H1 (cell line): ENCODE results near the gene LINGO4. TPM values are rescaled to one million over a fixed set of nuclear protein-coding genes. Genes with fewer than 3 reads are reported as not detected.

ENCODE experiments used
- CTCF ChIA-PET: fragments of 300-600 bp; sonication (Branson Sonifier 250); formaldehyde crosslinking; loops from one replicate; lab custom pipeline; 2021; ENCODE audit not compliant: partially characterized antibody; lab: Charles Lee
- POLR2A ChIA-PET: fragments of 300-600 bp; sonication (Branson Sonifier 250); formaldehyde crosslinking; loops from one replicate; lab custom pipeline; 2021; ENCODE audit warnings: inconsistent platforms; ENCODE audit not compliant: partially characterized antibody; lab: Charles Lee
- DNase-seq, 2 experiments: peaks; one replicate each; pipeline versions ENCODE4 v3.0.0 to v3.0.0-alpha.2; 2010 to 2022; ENCODE audit warnings: low spot score in 2 of 2, low read depth in 1 of 2, mixed read lengths in 1 of 2
- FAIRE-seq: peaks from 2 replicates; lab custom pipeline; 2011; peaks lifted over from hg19 to GRCh38; lab: Jason Lieb, UNC
- H2AFZ ChIP-seq: 2 replicates; pipeline ENCODE4 v1.8.1; 2012; ENCODE audit warnings: low read length, inconsistent platforms
- H2AK5ac ChIP-seq: 2 replicates; pipeline ENCODE4 v1.6.1; 2013; ENCODE audit warnings: low read depth, low read length
- H2BK120ac ChIP-seq: replicated peaks from 2 replicates; pipeline ENCODE3; 2013; ENCODE audit warnings: low read depth, low read length, inconsistent platforms
- H2BK12ac ChIP-seq: 2 replicates; pipeline ENCODE4 v1.6.1; 2013; ENCODE audit warnings: low read depth, low read length
- H2BK15ac ChIP-seq: 2 replicates; pipeline ENCODE4 v1.6.1; 2013; ENCODE audit warnings: low read length
- H2BK20ac ChIP-seq: 2 replicates; pipeline ENCODE4 v1.6.1; 2013; ENCODE audit warnings: low read length
- H2BK5ac ChIP-seq: 2 replicates; pipeline ENCODE4 v1.6.1; 2013; ENCODE audit warnings: low read depth, low read length
- H3K14ac ChIP-seq: 2 replicates; pipeline ENCODE4 v1.6.1; 2013; ENCODE audit warnings: inconsistent platforms; ENCODE audit not compliant: insufficient read length
- H3K18ac ChIP-seq: 2 replicates; pipeline ENCODE4 v1.6.1; 2013; ENCODE audit warnings: low read length; ENCODE audit errors: extremely low read depth
- H3K23ac ChIP-seq: 2 replicates; pipeline ENCODE4 v1.6.1; 2013; ENCODE audit warnings: inconsistent platforms; ENCODE audit not compliant: insufficient read length
- H3K23me2 ChIP-seq: 2 replicates; pipeline ENCODE4 v1.6.1; 2013; ENCODE audit warnings: low read depth, low read length
- H3K27ac ChIP-seq: 2 replicates; pipeline ENCODE4 v1.6.1; 2011; ENCODE audit warnings: low read depth, low read length, inconsistent platforms
- H3K27me3 ChIP-seq, 4 experiments: replicated peaks in 1 of 4; 1 replicate in 1 of 4; 2 replicates in 3 of 4; pipeline versions ENCODE4 v1.6.1 to v1.8.1; 2011 to 2013; ENCODE audit warnings: low read length in 3 of 4, mild to moderate bottlenecking in 3 of 4, inconsistent platforms in 2 of 4, mixed read lengths in 2 of 4, moderate library complexity in 1 of 4; ENCODE audit not compliant: control insufficient read depth in 3 of 4, insufficient read depth in 3 of 4; ENCODE audit errors: extremely low read depth in 1 of 4
- H3K36me3 ChIP-seq, 4 experiments: 2 replicates each; pipeline versions ENCODE4 v1.6.1 to v1.8.1; 2011 to 2013; ENCODE audit warnings: mild to moderate bottlenecking in 4 of 4, low read length in 3 of 4, moderate library complexity in 2 of 4, control low read depth in 1 of 4, inconsistent platforms in 1 of 4; ENCODE audit not compliant: insufficient read depth in 4 of 4, control insufficient read depth in 2 of 4
- H3K4ac ChIP-seq: replicated peaks from 2 replicates; pipeline ENCODE3; 2013; ENCODE audit warnings: low read length, low read depth, mixed read lengths, inconsistent platforms; ENCODE audit not compliant: insufficient read length
- H3K4me1 ChIP-seq, 4 experiments: replicated peaks in 1 of 4; 1 replicate in 1 of 4; 2 replicates in 3 of 4; pipeline versions ENCODE4 v1.6.1 to v1.8.1; 2011 to 2013; ENCODE audit warnings: low read length in 3 of 4, inconsistent platforms in 2 of 4, mixed read lengths in 1 of 4; ENCODE audit not compliant: insufficient read depth in 4 of 4, control insufficient read depth in 3 of 4
- H3K4me2 ChIP-seq, 2 experiments: 2 replicates each; pipeline versions ENCODE4 v1.6.1 to v1.8.1; 2011 to 2013; ENCODE audit warnings: low read depth in 2 of 2, low read length in 2 of 2, control low read depth in 1 of 2, inconsistent platforms in 1 of 2, mild to moderate bottlenecking in 1 of 2; ENCODE audit not compliant: insufficient read depth in 1 of 2
- H3K4me3 ChIP-seq, 4 experiments: fragments of 200-600, 300-600 bp in 1 of 4; sonication (generic), shearing (Covaris generic), sonication (Bioruptor Twin) in 1 of 4; 2 replicates each; pipeline versions ENCODE4 v1.5.1 to v1.8.1; 2011 to 2016; ENCODE audit warnings: low read length in 4 of 4, low read depth in 3 of 4, control low read depth in 2 of 4, inconsistent platforms in 2 of 4, mild to moderate bottlenecking in 2 of 4, mixed read lengths in 1 of 4, moderate library complexity in 1 of 4; ENCODE audit not compliant: insufficient read depth in 2 of 4; ENCODE audit errors: extremely low read depth in 1 of 4
- H3K56ac ChIP-seq: replicated peaks from 2 replicates; pipeline ENCODE3; 2013; ENCODE audit warnings: low read depth, mild to moderate bottlenecking, mixed read lengths, low read length, inconsistent platforms; ENCODE audit not compliant: insufficient read length
- H3K79me1 ChIP-seq: 2 replicates; pipeline ENCODE4 v1.6.1; 2013; ENCODE audit warnings: low read depth, low read length, control low read depth
- H3K79me2 ChIP-seq, 2 experiments: 2 replicates each; pipeline versions ENCODE4 v1.6.1 to v1.8.1; 2012 to 2013; ENCODE audit warnings: low read length in 2 of 2, mild to moderate bottlenecking in 2 of 2, inconsistent platforms in 1 of 2; ENCODE audit not compliant: insufficient read depth in 2 of 2, control insufficient read depth in 1 of 2
- H3K9ac ChIP-seq, 4 experiments: replicated peaks in 1 of 4; 1 replicate in 1 of 4; 2 replicates in 3 of 4; pipeline versions ENCODE4 v1.6.1 to v1.8.1; 2011 to 2013; ENCODE audit warnings: low read depth in 3 of 4, low read length in 3 of 4, control low read depth in 2 of 4, mild to moderate bottlenecking in 2 of 4, moderate library complexity in 2 of 4, inconsistent platforms in 1 of 4; ENCODE audit errors: extremely low read depth in 1 of 4
- H3K9me3 ChIP-seq, 2 experiments: 2 replicates each; pipeline versions ENCODE4 v1.6.1 to v1.8.1; 2012 to 2013; ENCODE audit warnings: mild to moderate bottlenecking in 2 of 2, moderate library complexity in 2 of 2, control low read depth in 1 of 2, inconsistent platforms in 1 of 2, low read depth in 1 of 2, low read length in 1 of 2, mixed read lengths in 1 of 2; ENCODE audit not compliant: insufficient read depth in 2 of 2
- H4K20me1 ChIP-seq, 2 experiments: replicated peaks in 1 of 2; 2 replicates each; pipeline versions ENCODE3 to v1.8.1; 2011 to 2013; ENCODE audit warnings: inconsistent platforms in 2 of 2, low read length in 2 of 2, mild to moderate bottlenecking in 1 of 2; ENCODE audit not compliant: insufficient read depth in 2 of 2, control insufficient read depth in 1 of 2
- H4K5ac ChIP-seq: 2 replicates; pipeline ENCODE4 v1.6.1; 2013; ENCODE audit warnings: low read length, low read depth, mixed read lengths, inconsistent platforms; ENCODE audit not compliant: insufficient read length
- H4K8ac ChIP-seq: 2 replicates; pipeline ENCODE4 v1.8.0; 2013; ENCODE audit warnings: mild to moderate bottlenecking, moderate library complexity, low read length, inconsistent platforms; ENCODE audit not compliant: insufficient read depth; ENCODE audit errors: extremely low read depth
- H4K91ac ChIP-seq: replicated peaks from 2 replicates; pipeline ENCODE3; 2013; ENCODE audit warnings: low read length, mixed read lengths, inconsistent platforms; ENCODE audit not compliant: insufficient read length
- ASH2L ChIP-seq: fragments of 200-600, 300-600 bp; sonication (generic); IDR thresholded peaks from one replicate; pipeline ENCODE4 v1.7.1; 2017; ENCODE audit warnings: low read length
- CREB1 ChIP-seq: IDR thresholded peaks from 2 replicates; pipeline ENCODE4 v1.6.1; 2012; ENCODE audit warnings: inconsistent platforms
- TAF7 ChIP-seq: optimal IDR thresholded peaks from 2 replicates; pipeline ENCODE3; 2011; ENCODE audit warnings: low read depth, mild to moderate bottlenecking, inconsistent platforms, low read length, moderate library complexity, borderline replicate concordance
- YY1 ChIP-seq: IDR thresholded peaks from 2 replicates; pipeline ENCODE4 v1.6.1; 2011; ENCODE audit warnings: low read depth, mild to moderate bottlenecking, low read length
- WGBS, 2 experiments: shearing (Covaris generic) in 1 of 2; methylation state at CpG; one replicate each; pipeline versions ENCODE4 v1.1.6 to v1.1.7; 2013 to 2015; ENCODE audit warnings: low lambda C conversion rate in 2 of 2, mixed read lengths in 2 of 2, inconsistent platforms in 1 of 2, low coverage in 1 of 2, missing lambda C conversion rate in 1 of 2; ENCODE audit not compliant: insufficient replicate concordance in 2 of 2, insufficient coverage in 1 of 2, insufficient read length in 1 of 2; ENCODE audit errors: extremely low coverage in 1 of 2, missing lambda C conversion rate in 1 of 2; 5-methylcytosine and 5-hydroxymethylcytosine counted together
- polyA plus RNA-seq, 7 experiments: library from polyadenylated mRNA; depleted of rRNA in 3 of 7; stranded (reverse) in 5 of 7; unstranded in 2 of 7; fragments of >200 nt in 5 of 7; fragments of 200-250 nt in 2 of 7; gene quantifications; 1 replicate in 5 of 7; 2 replicates in 1 of 7; 4 replicates in 1 of 7; pipeline versions ENCODE4 v1.2.1 to v1.2.3, GENCODE V29; 2011 to 2013; ENCODE audit warnings: missing spikeins in 2 of 7, mixed read lengths in 2 of 7
- total RNA-seq: library from RNA; stranded (reverse); fragmentation: NEBNext Ultra II Directional; extraction: Animal tissue kit (Norgen Biotek cat#: 25700); gene quantifications from 2 replicates; pipeline ENCODE4 v1.2.1, GENCODE V29; 2021

Gene LINGO4
- total and polyA plus RNA-seq, 2 of the 8 experiments (the other 6 are each of a cell fraction or from before 2014, with no cell fraction given) = 0.03 TPM; not detected in 1

DNA sequence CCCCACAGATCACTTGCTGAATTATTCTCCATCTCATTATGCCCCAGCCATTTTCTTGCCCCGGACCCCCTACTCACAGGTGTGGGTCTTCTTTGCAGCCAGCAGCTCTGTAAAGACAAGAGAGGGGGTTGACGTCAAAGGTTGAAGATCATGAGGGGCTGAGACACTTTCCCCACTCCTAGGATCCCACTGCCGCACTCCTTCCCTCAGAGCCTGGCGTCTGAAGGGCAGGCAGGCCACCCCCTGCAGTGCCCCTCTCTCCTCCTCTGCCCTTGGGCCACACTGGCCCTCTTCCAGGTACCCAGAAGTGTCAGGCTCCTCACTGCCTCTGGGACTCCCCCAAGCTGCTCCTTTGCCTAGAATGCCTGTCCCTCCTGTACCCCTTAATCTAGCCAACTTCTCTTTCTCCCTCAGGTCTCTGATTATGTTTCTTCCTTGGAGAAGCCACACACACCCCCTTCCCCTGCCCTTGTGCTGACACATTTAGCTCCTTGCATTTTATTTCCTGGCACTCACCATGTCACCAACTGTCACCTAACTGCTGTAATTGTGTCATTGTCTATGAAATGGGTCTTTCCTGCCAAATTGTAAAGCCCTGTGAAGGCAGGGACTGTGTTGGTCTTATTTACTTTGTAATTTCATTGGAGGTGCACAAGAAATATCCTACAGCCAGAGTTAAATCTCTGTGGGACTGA, 24.3 kb upstream of the LINGO4 start:
- Histone ChIP-seq H3K36me3 (no peaks in the 10 kb centered on the region), H3K9me3 (no peaks in the 10 kb centered on the region), H3K56ac (no peak overlapping the region), H2AK5ac (peak overlapping the region; percentile 56; the same call in 1 of the 2 replicates), H4K5ac (no peak overlapping the region), H2BK120ac (no peak overlapping the region), H3K4me3 (peak overlapping the region in 3 of 4 experiments; percentile 11 to 33 (median 14); a peak in 5 of 8 replicates), H3K27me3 (no peaks in the 10 kb centered on the region; a peak in 1 of 7 replicates), H3K23me2 (peaks cover 5% of the 10 kb centered on the region; the same call in 1 of the 2 replicates), H3K4ac (no peak overlapping the region), H4K8ac (no peak overlapping the region; the same call in 1 of the 2 replicates), H2BK20ac (peak overlapping the region; percentile 97; the same call in 1 of the 2 replicates), H2AFZ (no peak overlapping the region), H2BK5ac (peak overlapping the region; percentile 80; the same call in 1 of the 2 replicates), H3K18ac (peak overlapping the region; percentile 64), H3K9ac (peak overlapping the region in 1 of 4 experiments; percentile 16; a peak in 1 of 7 replicates), H3K27ac (no peak overlapping the region), H3K79me1 (no peaks in the 10 kb centered on the region), H4K91ac (no peak overlapping the region), H3K4me2 (peak overlapping the region; percentile 59 to 64), H2BK15ac (peak overlapping the region; percentile 88; the same call in 1 of the 2 replicates), H3K14ac (no peak overlapping the region), H4K20me1 (no peaks in the 10 kb centered on the region), H2BK12ac (peak overlapping the region; percentile 98; the same call in 1 of the 2 replicates), H3K23ac (no peak overlapping the region), H3K4me1 (peaks cover 14 to 40% (median 29%) of the 10 kb centered on the region in 4 experiments), H3K79me2 (no peaks in the 10 kb centered on the region)
- ChIA-PET CTCF (interaction anchor here (0.6 to 1.4 kb wide), 6 partner anchors 12 to 95 kb away, joined by 3 to 7 read pairs (median 4); no protein-coding TSS in a partner anchor), POLR2A (interaction anchor here (0.7 to 1.3 kb wide), 3 partner anchors 10 to 22 kb away, joined by 3 to 9 read pairs (median 4); partner anchors contain the start of gene C2CD4D)
- 41% methylated on average over 4 of the region's 4 CpGs; no CpG with 5 or more reads in 1 of the 2 experiments for whole genome bisulfite sequencing, 2 experiments
- no peak for DNase-seq
- FAIRE-seq = no peak
- TF ChIP-seq CREB1 = no peak
- no peak for TF ChIP-seq YY1
- TF ChIP-seq TAF7 = no peak
- no peak for TF ChIP-seq ASH2L
